A673 (cell line): Measurements from ENCODE around the gene CPXM2.

Experiments
- CTCF ChIP-seq: fragments of 300-800, 200-600 bp; sonication (generic); conservative IDR thresholded peaks from 2 replicates; pipeline ENCODE4 v1.5.1; 2017; ENCODE audit warnings: low read depth, mild to moderate bottlenecking, antibody characterized with exemption, low read length, moderate library complexity, mixed read lengths
- EZH2 ChIP-seq: fragments of 200-600 bp; sonication (generic); IDR thresholded peaks from 2 replicates; pipeline ENCODE4 v1.6.1; 2017; ENCODE audit warnings: borderline replicate concordance, low read depth, mild to moderate bottlenecking, mixed read lengths, antibody characterized with exemption, low read length; ENCODE audit not compliant: poor library complexity, severe bottlenecking

- TF ChIP-seq CTCF (no peak), EZH2 (no peak)
Measured at GRCh38 chr10:123782549-123782948, 109.1 kb downstream of the CPXM2 start.
